Liver (tissue), 9 donors: ENCODE results near the gene SH2D5. TPM values are rescaled to one million over a fixed set of nuclear protein-coding genes. Genes with fewer than 3 reads are reported as not detected.

Source experiments
- DNase-seq: peaks from one replicate; pipeline ENCODE4 v3.0.0-alpha.2; 2017; ENCODE audit warnings: low spot score
- H3K27ac ChIP-seq, 2 donors: one replicate each; pipeline ENCODE4 v1.7.0; 2013; ENCODE audit warnings: inconsistent platforms in 2 of 2, low read length in 2 of 2, control low read depth in 1 of 2, low read depth in 1 of 2, mild to moderate bottlenecking in 1 of 2
- H3K27me3 ChIP-seq, 4 donors: one replicate each; pipeline versions ENCODE4 v1.6.1 to v1.7.0; 2013; ENCODE audit warnings: low read length in 3 of 4, inconsistent platforms in 1 of 4, mild to moderate bottlenecking in 1 of 4, moderate library complexity in 1 of 4; ENCODE audit not compliant: control insufficient read depth in 4 of 4, insufficient read depth in 4 of 4
- H3K36me3 ChIP-seq, 4 donors: one replicate each; pipeline versions ENCODE4 v1.6.1 to v1.7.0; 2013; ENCODE audit warnings: low read length in 3 of 4, mild to moderate bottlenecking in 3 of 4, low read depth in 1 of 4, moderate library complexity in 1 of 4; ENCODE audit not compliant: control insufficient read depth in 4 of 4, insufficient read depth in 3 of 4
- H3K4me1 ChIP-seq, 4 donors: one replicate each; pipeline versions ENCODE4 v1.6.1 to v1.7.0; 2013; ENCODE audit warnings: low read length in 3 of 4, mild to moderate bottlenecking in 3 of 4, moderate library complexity in 1 of 4; ENCODE audit not compliant: control insufficient read depth in 4 of 4, insufficient read depth in 4 of 4
- H3K4me3 ChIP-seq, 3 donors: one replicate each; pipeline versions ENCODE4 v1.6.1 to v1.7.0; 2013; ENCODE audit warnings: low read length in 3 of 3, control low read depth in 1 of 3, low read depth in 1 of 3, mild to moderate bottlenecking in 1 of 3
- H3K9ac ChIP-seq, 2 donors: one replicate each; pipeline ENCODE4 v1.7.0; 2013; ENCODE audit warnings: low read length in 2 of 2, mild to moderate bottlenecking in 2 of 2, moderate library complexity in 2 of 2, control low read depth in 1 of 2, low read depth in 1 of 2
- H3K9me3 ChIP-seq, 4 donors: one replicate each; pipeline versions ENCODE4 v1.6.1 to v1.7.0; 2013; ENCODE audit warnings: low read length in 3 of 4; ENCODE audit not compliant: control insufficient read depth in 4 of 4
- EGR1 ChIP-seq, 2 donors: IDR thresholded peaks; 2 replicates each; pipeline ENCODE4 v1.6.1; 2016 to 2018; ENCODE audit warnings: antibody characterized with exemption in 2 of 2, low read depth in 2 of 2
- FOXA1 ChIP-seq: IDR thresholded peaks from 2 replicates; pipeline ENCODE4 v1.6.1; 2016; ENCODE audit warnings: antibody characterized with exemption
- FOXA2 ChIP-seq: IDR thresholded peaks from 2 replicates; pipeline ENCODE4 v1.6.1; 2016; ENCODE audit warnings: antibody characterized with exemption
- GABPA ChIP-seq, 2 donors: IDR thresholded peaks in 1 of 2; conservative IDR thresholded peaks in 1 of 2; 2 replicates each; pipeline ENCODE4 v1.6.1; 2016; ENCODE audit warnings: antibody characterized with exemption in 2 of 2, mild to moderate bottlenecking in 1 of 2, moderate library complexity in 1 of 2
- HNF4A ChIP-seq, 2 donors: conservative IDR thresholded peaks; 2 replicates each; pipeline ENCODE4 v1.6.1; 2016; ENCODE audit warnings: antibody characterized with exemption in 2 of 2, mild to moderate bottlenecking in 2 of 2
- HNF4G ChIP-seq: IDR thresholded peaks from 2 replicates; pipeline ENCODE4 v1.6.1; 2016; ENCODE audit warnings: antibody characterized with exemption
- JUND ChIP-seq, 2 donors: IDR thresholded peaks; 2 replicates each; pipeline ENCODE4 v1.6.1; 2016; ENCODE audit warnings: antibody characterized with exemption in 2 of 2
- NR2F2 ChIP-seq: IDR thresholded peaks from 2 replicates; pipeline ENCODE4 v1.6.1; 2016; ENCODE audit warnings: antibody characterized with exemption
- RAD21 ChIP-seq, 2 donors: IDR thresholded peaks; 2 replicates each; pipeline ENCODE4 v1.6.1; 2016; ENCODE audit warnings: antibody characterized with exemption in 2 of 2, mild to moderate bottlenecking in 2 of 2
- RXRA ChIP-seq, 2 donors: IDR thresholded peaks; 2 replicates each; pipeline ENCODE4 v1.6.1; 2017 to 2018; ENCODE audit warnings: antibody characterized with exemption in 2 of 2, mild to moderate bottlenecking in 1 of 2
- SP1 ChIP-seq: IDR thresholded peaks from 2 replicates; pipeline ENCODE4 v1.6.1; 2018; ENCODE audit warnings: antibody characterized with exemption, mild to moderate bottlenecking
- TAF1 ChIP-seq: conservative IDR thresholded peaks from 2 replicates; pipeline ENCODE4 v1.6.1; 2016; ENCODE audit warnings: antibody characterized with exemption, mild to moderate bottlenecking
- YY1 ChIP-seq: IDR thresholded peaks from 2 replicates; pipeline ENCODE4 v1.6.1; 2016; ENCODE audit warnings: antibody characterized with exemption, mild to moderate bottlenecking
- WGBS: extraction: QIAGEN DNeasy Blood & Tissue Kit; methylation state at CpG from one replicate; pipeline ENCODE4 v1.1.7; 2013; 5-methylcytosine and 5-hydroxymethylcytosine counted together
- polyA plus RNA-seq, 2 donors: library from polyadenylated mRNA; stranded (reverse) in 1 of 2; unstranded in 1 of 2; fragments of 200-250 nt in 1 of 2; fragments of >200 nt in 1 of 2; fragmentation: Nextera tagmentation in 1 of 2; extraction: Ambion mirVana in 1 of 2; gene quantifications; one replicate each; pipeline versions ENCODE4 v1.2.1 to v1.2.3, GENCODE V29; 2013 to 2015
- total RNA-seq, 2 donors: library from RNA; depleted of rRNA; stranded (reverse); fragments of >200 nt; gene quantifications; one replicate each; pipeline ENCODE4 v1.2.3, GENCODE V29; 2014
- TF ChIP-seq, protein P1 (sequence below): IDR thresholded peaks from 2 replicates; pipeline ENCODE4 v1.6.1; 2016; ENCODE audit warnings: antibody characterized with exemption, mild to moderate bottlenecking
- TF ChIP-seq, protein P2 (sequence below): IDR thresholded peaks from 2 replicates; pipeline ENCODE4 v1.6.1; 2016; ENCODE audit warnings: antibody characterized with exemption
- TF ChIP-seq, protein P3 (sequence below): fragments of 150-350 bp; IDR thresholded peaks from 2 replicates; pipeline ENCODE4 v1.5.1; 2017; ENCODE audit warnings: improper control_type of control experiment, low read depth, low read length; ENCODE audit not compliant: missing input control
- TF ChIP-seq, protein P4 (sequence below): IDR thresholded peaks from 2 replicates; pipeline ENCODE4 v1.6.1; 2016; ENCODE audit warnings: antibody characterized with exemption
- TF ChIP-seq, protein P5 (sequence below): IDR thresholded peaks from 2 replicates; pipeline ENCODE4 v1.6.1; 2016; ENCODE audit warnings: antibody characterized with exemption
- donor health status: healthy.
- donor health status: healthy.
- donor health status: healthy.
- donor health status: healthy.
- donor health status: healthy.

The SH2D5 gene
- total and polyA plus RNA-seq, 4 donors: 0.05 TPM; not detected in 3

DNA sequence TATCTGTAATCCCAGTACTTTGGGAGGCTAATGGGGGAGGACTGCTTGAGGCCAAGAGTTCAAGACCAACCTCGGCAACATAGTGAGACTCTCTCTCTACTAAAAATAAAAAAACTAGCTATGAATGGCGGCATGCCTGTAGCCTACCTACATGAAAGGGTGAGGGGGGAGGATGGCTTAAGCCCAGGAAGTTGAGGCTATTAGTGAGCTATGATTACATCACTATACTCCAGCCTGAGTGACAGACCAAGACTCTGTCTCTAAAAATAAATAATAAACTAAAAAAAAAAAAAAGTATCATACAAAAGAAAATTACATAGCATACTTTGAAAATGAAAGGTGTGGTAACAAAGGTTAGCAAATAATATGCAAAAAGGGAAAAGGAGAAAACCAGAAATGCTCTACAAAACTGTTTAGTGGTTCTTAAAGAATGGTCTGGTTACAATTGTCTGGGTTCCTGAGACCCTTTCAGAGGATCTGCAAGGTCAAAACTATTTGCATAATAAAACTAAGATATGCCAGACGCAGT lies 19.0 kb upstream of the SH2D5 start:
- H3K36me3 ChIP-seq: peaks cover 10 to 62% (median 45%) of the 10 kb centered on the region in 4 donors
- no peaks in the 10 kb centered on the region for H3K9me3 ChIP-seq
- no peaks in the 10 kb centered on the region for H3K4me1 ChIP-seq
- TF ChIP-seq HNF4A (conservative IDR thresholded peaks at IDR 0.05) (no peak), HNF4G (no peak), RXRA (IDR thresholded peaks at IDR 0.05) (no peak), YY1 (no peak), FOXA1 (no peak), TAF1 (no peak), SP1 (no peak), JUND (IDR thresholded peaks at IDR 0.05) (no peak), GABPA (IDR thresholded peaks at IDR 0.05 in 1 of 2, conservative IDR thresholded peaks at IDR 0.05 in 1 of 2) (no peak), FOXA2 (no peak), NR2F2 (no peak), EGR1 (IDR thresholded peaks at IDR 0.05; ENCODE audit: low read depth in 2 of 2) (no peak), RAD21 (IDR thresholded peaks at IDR 0.05) (no peak)
- TF ChIP-seq, protein P1, sequence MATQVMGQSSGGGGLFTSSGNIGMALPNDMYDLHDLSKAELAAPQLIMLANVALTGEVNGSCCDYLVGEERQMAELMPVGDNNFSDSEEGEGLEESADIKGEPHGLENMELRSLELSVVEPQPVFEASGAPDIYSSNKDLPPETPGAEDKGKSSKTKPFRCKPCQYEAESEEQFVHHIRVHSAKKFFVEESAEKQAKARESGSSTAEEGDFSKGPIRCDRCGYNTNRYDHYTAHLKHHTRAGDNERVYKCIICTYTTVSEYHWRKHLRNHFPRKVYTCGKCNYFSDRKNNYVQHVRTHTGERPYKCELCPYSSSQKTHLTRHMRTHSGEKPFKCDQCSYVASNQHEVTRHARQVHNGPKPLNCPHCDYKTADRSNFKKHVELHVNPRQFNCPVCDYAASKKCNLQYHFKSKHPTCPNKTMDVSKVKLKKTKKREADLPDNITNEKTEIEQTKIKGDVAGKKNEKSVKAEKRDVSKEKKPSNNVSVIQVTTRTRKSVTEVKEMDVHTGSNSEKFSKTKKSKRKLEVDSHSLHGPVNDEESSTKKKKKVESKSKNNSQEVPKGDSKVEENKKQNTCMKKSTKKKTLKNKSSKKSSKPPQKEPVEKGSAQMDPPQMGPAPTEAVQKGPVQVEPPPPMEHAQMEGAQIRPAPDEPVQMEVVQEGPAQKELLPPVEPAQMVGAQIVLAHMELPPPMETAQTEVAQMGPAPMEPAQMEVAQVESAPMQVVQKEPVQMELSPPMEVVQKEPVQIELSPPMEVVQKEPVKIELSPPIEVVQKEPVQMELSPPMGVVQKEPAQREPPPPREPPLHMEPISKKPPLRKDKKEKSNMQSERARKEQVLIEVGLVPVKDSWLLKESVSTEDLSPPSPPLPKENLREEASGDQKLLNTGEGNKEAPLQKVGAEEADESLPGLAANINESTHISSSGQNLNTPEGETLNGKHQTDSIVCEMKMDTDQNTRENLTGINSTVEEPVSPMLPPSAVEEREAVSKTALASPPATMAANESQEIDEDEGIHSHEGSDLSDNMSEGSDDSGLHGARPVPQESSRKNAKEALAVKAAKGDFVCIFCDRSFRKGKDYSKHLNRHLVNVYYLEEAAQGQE: no peak
- TF ChIP-seq, protein P2, sequence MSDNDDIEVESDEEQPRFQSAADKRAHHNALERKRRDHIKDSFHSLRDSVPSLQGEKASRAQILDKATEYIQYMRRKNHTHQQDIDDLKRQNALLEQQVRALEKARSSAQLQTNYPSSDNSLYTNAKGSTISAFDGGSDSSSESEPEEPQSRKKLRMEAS: no peak
- TF ChIP-seq, protein P3, sequence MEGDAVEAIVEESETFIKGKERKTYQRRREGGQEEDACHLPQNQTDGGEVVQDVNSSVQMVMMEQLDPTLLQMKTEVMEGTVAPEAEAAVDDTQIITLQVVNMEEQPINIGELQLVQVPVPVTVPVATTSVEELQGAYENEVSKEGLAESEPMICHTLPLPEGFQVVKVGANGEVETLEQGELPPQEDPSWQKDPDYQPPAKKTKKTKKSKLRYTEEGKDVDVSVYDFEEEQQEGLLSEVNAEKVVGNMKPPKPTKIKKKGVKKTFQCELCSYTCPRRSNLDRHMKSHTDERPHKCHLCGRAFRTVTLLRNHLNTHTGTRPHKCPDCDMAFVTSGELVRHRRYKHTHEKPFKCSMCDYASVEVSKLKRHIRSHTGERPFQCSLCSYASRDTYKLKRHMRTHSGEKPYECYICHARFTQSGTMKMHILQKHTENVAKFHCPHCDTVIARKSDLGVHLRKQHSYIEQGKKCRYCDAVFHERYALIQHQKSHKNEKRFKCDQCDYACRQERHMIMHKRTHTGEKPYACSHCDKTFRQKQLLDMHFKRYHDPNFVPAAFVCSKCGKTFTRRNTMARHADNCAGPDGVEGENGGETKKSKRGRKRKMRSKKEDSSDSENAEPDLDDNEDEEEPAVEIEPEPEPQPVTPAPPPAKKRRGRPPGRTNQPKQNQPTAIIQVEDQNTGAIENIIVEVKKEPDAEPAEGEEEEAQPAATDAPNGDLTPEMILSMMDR: no peak
- TF ChIP-seq, protein P4, sequence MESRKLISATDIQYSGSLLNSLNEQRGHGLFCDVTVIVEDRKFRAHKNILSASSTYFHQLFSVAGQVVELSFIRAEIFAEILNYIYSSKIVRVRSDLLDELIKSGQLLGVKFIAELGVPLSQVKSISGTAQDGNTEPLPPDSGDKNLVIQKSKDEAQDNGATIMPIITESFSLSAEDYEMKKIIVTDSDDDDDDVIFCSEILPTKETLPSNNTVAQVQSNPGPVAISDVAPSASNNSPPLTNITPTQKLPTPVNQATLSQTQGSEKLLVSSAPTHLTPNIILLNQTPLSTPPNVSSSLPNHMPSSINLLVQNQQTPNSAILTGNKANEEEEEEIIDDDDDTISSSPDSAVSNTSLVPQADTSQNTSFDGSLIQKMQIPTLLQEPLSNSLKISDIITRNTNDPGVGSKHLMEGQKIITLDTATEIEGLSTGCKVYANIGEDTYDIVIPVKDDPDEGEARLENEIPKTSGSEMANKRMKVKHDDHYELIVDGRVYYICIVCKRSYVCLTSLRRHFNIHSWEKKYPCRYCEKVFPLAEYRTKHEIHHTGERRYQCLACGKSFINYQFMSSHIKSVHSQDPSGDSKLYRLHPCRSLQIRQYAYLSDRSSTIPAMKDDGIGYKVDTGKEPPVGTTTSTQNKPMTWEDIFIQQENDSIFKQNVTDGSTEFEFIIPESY: no peak
- TF ChIP-seq, protein P5, sequence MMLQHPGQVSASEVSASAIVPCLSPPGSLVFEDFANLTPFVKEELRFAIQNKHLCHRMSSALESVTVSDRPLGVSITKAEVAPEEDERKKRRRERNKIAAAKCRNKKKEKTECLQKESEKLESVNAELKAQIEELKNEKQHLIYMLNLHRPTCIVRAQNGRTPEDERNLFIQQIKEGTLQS: no peak
- no peak overlapping the region for H3K27ac ChIP-seq
- no peak overlapping the region for H3K9ac ChIP-seq
- WGBS: 94% methylated on average over 3 of the region's 3 CpGs
- DNase-seq: no peak
- no peak overlapping the region for H3K4me3 ChIP-seq
- H3K27me3 ChIP-seq: no peaks in the 10 kb centered on the region
